A673 (cell line): ENCODE results near the gene ETFDH. TPM values are rescaled to one million over a fixed set of nuclear protein-coding genes. Genes with fewer than 3 reads are reported as not detected.

ENCODE experiments used
- BruUV-seq: library from RNA; stranded (reverse); fragments of 400-500 nt; replicated peaks from 2 replicates; lab custom pipeline; 2021; lab: Mats Ljungman, UMichigan
- CTCF ChIA-PET: fragments of 300-600 bp; sonication (Branson Sonifier 250); formaldehyde crosslinking; loops from one replicate; lab custom pipeline; 2022; ENCODE audit warnings: antibody characterized with exemption; lab: Charles Lee
- POLR2A ChIA-PET: fragments of 300-600 bp; sonication (Branson Sonifier 250); formaldehyde crosslinking; loops from one replicate; lab custom pipeline; 2022; ENCODE audit warnings: antibody characterized with exemption; ENCODE audit not compliant: low non-redundant PET; lab: Charles Lee
- DNase-seq: peaks from one replicate; pipeline ENCODE4 v3.0.0-alpha.2; 2015; ENCODE audit warnings: low spot score
- H3K27ac ChIP-seq: fragments of 200-600 bp; sonication (generic); 2 replicates; pipeline ENCODE4 v1.5.1; 2016; ENCODE audit warnings: mixed run types, low read depth, mild to moderate bottlenecking, mixed read lengths, antibody characterized with exemption, low read length; ENCODE audit not compliant: poor library complexity, severe bottlenecking
- H3K27me3 ChIP-seq: fragments of 200-600 bp; sonication (generic); replicated peaks from 2 replicates; pipeline ENCODE4 v1.6.1; 2017; ENCODE audit warnings: mixed run types, low read depth, mild to moderate bottlenecking, mixed read lengths, antibody characterized with exemption, low read length; ENCODE audit not compliant: insufficient read depth, poor library complexity
- H3K36me3 ChIP-seq: fragments of 200-600 bp; sonication (generic); 2 replicates; pipeline ENCODE4 v1.6.1; 2016; ENCODE audit warnings: mixed run types, mild to moderate bottlenecking, mixed read lengths, antibody characterized with exemption, low read length; ENCODE audit not compliant: insufficient read depth, poor library complexity, severe bottlenecking
- H3K4me1 ChIP-seq: fragments of 200-600 bp; sonication (generic); 2 replicates; pipeline ENCODE4 v1.6.1; 2017; ENCODE audit warnings: mixed run types, mild to moderate bottlenecking, mixed read lengths, antibody characterized with exemption, low read length; ENCODE audit not compliant: insufficient read depth, poor library complexity, severe bottlenecking
- H3K4me3 ChIP-seq: fragments of 200-600 bp; sonication (generic); 2 replicates; pipeline ENCODE4 v1.5.1; 2016; ENCODE audit warnings: low read depth, mixed run types, mild to moderate bottlenecking, mixed read lengths, low read length; ENCODE audit not compliant: poor library complexity, severe bottlenecking
- H3K9me3 ChIP-seq: fragments of 200-600 bp; sonication (generic); 2 replicates; pipeline ENCODE4 v1.6.1; 2016; ENCODE audit warnings: mixed run types, low read depth, mild to moderate bottlenecking, mixed read lengths, antibody characterized with exemption, low read length; ENCODE audit not compliant: poor library complexity, severe bottlenecking
- CTCF ChIP-seq: fragments of 300-800, 200-600 bp; sonication (generic); conservative IDR thresholded peaks from 2 replicates; pipeline ENCODE4 v1.5.1; 2017; ENCODE audit warnings: low read depth, mild to moderate bottlenecking, antibody characterized with exemption, low read length, moderate library complexity, mixed read lengths
- EZH2 ChIP-seq: fragments of 200-600 bp; sonication (generic); IDR thresholded peaks from 2 replicates; pipeline ENCODE4 v1.6.1; 2017; ENCODE audit warnings: borderline replicate concordance, low read depth, mild to moderate bottlenecking, mixed read lengths, antibody characterized with exemption, low read length; ENCODE audit not compliant: poor library complexity, severe bottlenecking
- intact Hi-C: fragments of 100-400 bp; cut with micrococcal nuclease; formaldehyde crosslinking; loops from one replicate; pipeline ENCODE4 v1.10.0; 2022; ENCODE audit not compliant: unreplicated experiment
- total RNA-seq: library from RNA; stranded (reverse); gene quantifications from 2 replicates; pipeline ENCODE4 v1.2.3, GENCODE V29; 2021

Gene ETFDH
- total RNA-seq, 1 experiment from 2014 or later = 39.0 TPM

GRCh38 chr4:158664806-158665205 is 7.3 kb upstream of the ETFDH start:
- ChIA-PET CTCF (no interaction called here), POLR2A (no interaction called here)
- no peak for DNase-seq
- intact Hi-C loops = no loop called here
- TF ChIP-seq CTCF (no peak), EZH2 (no peak)
- Histone ChIP-seq H3K27ac (no peak overlapping the region), H3K4me3 (no peak overlapping the region), H3K27me3 (no peaks in the 10 kb centered on the region), H3K9me3 (no peaks in the 10 kb centered on the region), H3K4me1 (no peaks in the 10 kb centered on the region), H3K36me3 (peaks cover 39% of the 10 kb centered on the region)
- BruUV-seq = no TSS peak

DNA sequence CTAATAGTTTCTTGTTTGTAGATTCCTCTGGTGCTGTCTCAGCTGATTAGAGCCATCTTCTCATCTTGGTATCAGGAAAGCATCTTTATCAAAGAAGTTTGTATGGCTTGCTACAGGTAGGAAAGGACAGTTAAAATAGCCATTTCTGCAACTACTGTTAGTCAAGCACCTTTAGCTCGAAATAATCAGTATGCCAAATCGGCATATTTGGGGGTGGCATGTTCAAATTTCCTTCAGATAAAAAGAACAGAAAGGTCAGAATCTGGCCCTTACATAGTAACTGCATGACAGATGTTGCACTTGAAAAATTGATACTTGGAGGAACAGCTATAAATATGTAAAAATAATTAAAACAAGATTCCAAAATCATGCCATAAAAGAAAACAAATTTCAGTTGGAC is 5.2 kb upstream of the ETFDH start:
- no TSS peak for BruUV-seq
- H3K9me3 ChIP-seq = no peaks in the 10 kb centered on the region
- no peak overlapping the region for H3K4me3 ChIP-seq
- CTCF ChIA-PET = no interaction called here
- H3K27ac ChIP-seq = no peak overlapping the region
- DNase-seq = no peak
- no peaks in the 10 kb centered on the region for H3K27me3 ChIP-seq
- peaks cover 6% of the 10 kb centered on the region for H3K4me1 ChIP-seq
- intact Hi-C loops = no loop called here
- POLR2A ChIA-PET = no interaction called here
- H3K36me3 ChIP-seq = peaks cover 39% of the 10 kb centered on the region
- no peak for TF ChIP-seq EZH2
- TF ChIP-seq CTCF = no peak

DNA sequence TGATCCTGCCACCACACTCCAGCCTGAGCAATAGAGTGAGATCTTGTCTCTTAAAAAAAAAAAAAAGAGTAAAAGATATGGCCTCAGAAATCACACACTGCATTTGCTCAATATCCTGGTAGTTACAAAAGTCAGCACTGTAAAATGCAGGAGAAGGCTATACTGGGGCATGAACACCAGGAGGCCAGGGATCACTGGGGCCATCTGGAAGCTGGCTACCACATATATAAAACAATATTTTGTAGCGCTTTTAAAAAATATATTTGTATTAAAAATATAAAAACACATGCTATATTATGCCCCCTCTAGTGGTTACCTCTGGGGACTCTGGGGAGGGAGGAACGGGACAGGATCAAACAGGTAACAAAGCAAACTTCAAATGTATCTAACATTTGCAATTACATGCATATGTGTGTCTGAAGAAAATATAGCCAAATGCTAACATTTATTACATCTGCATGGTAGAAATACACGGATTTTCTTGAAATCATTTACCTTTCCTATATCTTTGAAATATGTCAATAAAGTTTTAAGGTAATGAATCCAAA is 4.4 kb upstream of the ETFDH start:
- intact Hi-C loops = no loop called here
- Histone ChIP-seq H3K36me3 (peaks cover 39% of the 10 kb centered on the region), H3K27me3 (no peaks in the 10 kb centered on the region), H3K9me3 (no peaks in the 10 kb centered on the region), H3K4me1 (peaks cover 7% of the 10 kb centered on the region), H3K4me3 (no peak overlapping the region), H3K27ac (no peak overlapping the region)
- POLR2A ChIA-PET = no interaction called here
- TF ChIP-seq CTCF (peak; percentile 72), EZH2 (no peak)
- peak; percentile 55 for DNase-seq
- CTCF ChIA-PET = interaction anchor here (0.7 kb wide), 1 partner anchor 180 kb away, joined by 3 read pairs; no protein-coding TSS in a partner anchor
- no TSS peak for BruUV-seq
